DMS53 treated with DMSO at 0.1 percent for 48 hours (cell line): ENCODE data around the gene GNL3L.
"Not testable (repeated sequence)": the region's sequence is repeated elsewhere in the genome, so short reads cannot be mapped to it uniquely, and the experiment has no call there.

Experiments
- DNase-seq: peaks from one replicate; lab custom pipeline; 2025; ENCODE audit not compliant: unreplicated experiment; lab: John Stamatoyannopoulos, UW

Gene GNL3L

GRCh38 chrX:54555006-54555405 is 25.0 kb downstream of the GNL3L start:
- DNase-seq: not testable (repeated sequence)

DNA sequence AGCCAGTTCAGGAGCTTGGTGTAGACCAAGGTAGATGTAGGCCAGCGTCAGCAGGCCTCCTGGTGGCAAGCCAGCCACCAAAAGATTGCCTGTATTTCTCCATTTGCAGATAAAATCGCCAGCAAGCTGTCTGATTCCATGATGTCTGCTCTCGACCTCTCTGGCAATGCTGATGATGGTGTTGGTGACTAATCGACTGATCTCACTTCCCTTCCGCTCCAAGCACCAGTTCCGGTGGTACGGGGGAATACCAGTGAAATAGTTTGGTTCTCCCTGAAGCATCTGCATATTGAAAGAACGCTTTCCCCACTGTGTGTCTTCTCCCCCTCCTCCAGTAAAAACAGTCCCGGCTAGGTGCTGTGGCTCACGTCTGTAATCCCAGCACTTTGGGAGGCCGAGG is 30.4 kb downstream of the GNL3L start:
- no peak for DNase-seq

DNA sequence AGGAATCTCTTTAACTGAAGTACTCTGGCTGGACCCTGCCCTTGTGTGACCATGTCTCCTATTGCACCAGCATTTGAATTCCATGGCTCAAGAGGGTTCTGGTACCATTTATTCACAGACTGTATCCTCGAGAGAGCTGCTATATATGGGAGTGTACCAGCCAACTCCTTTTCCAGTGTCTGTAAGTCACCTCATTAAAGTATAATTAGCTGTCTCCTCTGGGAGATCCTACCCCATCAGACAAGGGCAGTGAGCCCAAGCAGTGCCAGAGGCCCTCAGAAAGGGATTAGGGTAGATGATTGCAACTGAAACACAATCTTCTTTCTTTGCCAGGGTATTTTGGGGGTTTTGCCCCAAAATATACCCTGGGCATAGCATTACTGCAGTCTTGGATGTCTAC is 31.6 kb downstream of the GNL3L start:
- DNase-seq: no peak

DNA sequence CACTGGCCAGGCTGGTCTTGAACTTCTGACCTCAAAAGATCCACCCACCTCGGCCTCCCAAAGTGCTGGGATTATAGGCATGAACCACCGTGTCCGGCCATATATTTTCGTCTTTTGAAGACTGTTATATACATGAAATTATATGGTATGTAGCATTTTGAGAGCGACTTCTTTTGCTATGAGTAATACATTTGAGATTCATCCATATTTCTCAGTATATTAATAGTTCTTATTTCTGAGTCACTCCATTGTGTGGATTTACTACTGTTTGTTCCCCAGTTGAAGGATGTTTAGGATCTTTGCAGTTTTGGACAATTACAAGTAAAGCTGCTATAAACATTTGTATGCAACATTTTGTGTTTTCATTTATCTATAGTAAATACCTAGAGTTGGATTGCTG is 34.9 kb downstream of the GNL3L start:
- DNase-seq: no peak

- DNase-seq: no peak
These were observed 40.3 kb downstream of the GNL3L start for GRCh38 chrX:54570332-54570731.

GRCh38 chrX:54572641-54573040 is 42.6 kb downstream of the GNL3L start:
- DNase-seq: not testable (repeated sequence)

- no peak for DNase-seq
These were observed 67.7 kb downstream of the GNL3L start for GRCh38 chrX:54597728-54598127.

GRCh38 chrX:54602563-54602962 is 72.5 kb downstream of the GNL3L start:
- DNase-seq: no peak
